Small intestine (tissue), 16 donors: ENCODE measurements around the gene ACADSB. TPM values are rescaled to one million over a fixed set of nuclear protein-coding genes. Genes with fewer than 3 reads are reported as not detected.

Experiments
- DNase-seq, 2 donors: peaks; one replicate each; pipeline versions ENCODE4 v3.0.0 to v3.0.0-alpha.2; 2013
- FAIRE-seq: peaks from 2 replicates; lab custom pipeline; 2012; peaks lifted over from hg19 to GRCh38; lab: Jason Lieb, UNC
- H3K27ac ChIP-seq, 3 donors: one replicate each; pipeline ENCODE4 v1.5.1; 2013; ENCODE audit warnings: low read length in 2 of 3, mild to moderate bottlenecking in 2 of 3, control low read depth in 1 of 3, inconsistent platforms in 1 of 3, low read depth in 1 of 3, moderate library complexity in 1 of 3
- H3K27me3 ChIP-seq, 3 donors: one replicate each; pipeline ENCODE4 v1.6.1; 2013; ENCODE audit warnings: low read length in 3 of 3, inconsistent platforms in 1 of 3; ENCODE audit not compliant: control insufficient read depth in 3 of 3, insufficient read depth in 3 of 3
- H3K36me3 ChIP-seq, 3 donors: one replicate each; pipeline ENCODE4 v1.6.1; 2013; ENCODE audit warnings: low read length in 3 of 3, inconsistent platforms in 1 of 3, low read depth in 1 of 3, mild to moderate bottlenecking in 1 of 3, moderate library complexity in 1 of 3; ENCODE audit not compliant: control insufficient read depth in 3 of 3, insufficient read depth in 2 of 3
- H3K4me1 ChIP-seq, 3 donors: one replicate each; pipeline ENCODE4 v1.6.1; 2013; ENCODE audit warnings: low read length in 2 of 3, inconsistent platforms in 1 of 3, low read depth in 1 of 3, mild to moderate bottlenecking in 1 of 3, moderate library complexity in 1 of 3; ENCODE audit not compliant: control insufficient read depth in 3 of 3, insufficient read depth in 2 of 3
- H3K4me3 ChIP-seq, 3 donors: one replicate each; pipeline ENCODE4 v1.5.1; 2013; ENCODE audit warnings: low read length in 3 of 3, control low read depth in 1 of 3, inconsistent platforms in 1 of 3, low read depth in 1 of 3, mild to moderate bottlenecking in 1 of 3, moderate library complexity in 1 of 3
- H3K9me3 ChIP-seq, 2 donors: one replicate each; pipeline ENCODE4 v1.6.1; 2013; ENCODE audit warnings: low read depth in 1 of 2, low read length in 1 of 2; ENCODE audit not compliant: control insufficient read depth in 2 of 2, insufficient read depth in 1 of 2
- WGBS, 3 donors: extraction: QIAGEN DNeasy Blood & Tissue Kit; methylation state at CpG; one replicate each; pipeline ENCODE4 v1.1.7; 2013; 5-methylcytosine and 5-hydroxymethylcytosine counted together
- long read RNA-seq, 10 donors: transcript quantifications; one replicate each; lab custom pipeline, GENCODE V29; 2026
- polyA plus RNA-seq, 4 donors: library from polyadenylated mRNA; stranded (reverse) in 3 of 4; unstranded in 1 of 4; fragments of 200-250 nt in 3 of 4; fragments of 120-200 nt in 1 of 4; gene quantifications; one replicate each; pipeline versions ENCODE4 v1.2.1 to v1.2.3, GENCODE V29; 2013
- donor health status: healthy with polysubstance abuse.
- donor health status: control.
- donor health status: control.
- donor health status: Bipolar disorder and iron deficiency.
- donor health status: healthy.

The ACADSB gene
- polyA plus RNA-seq = 10 to 100 TPM in 3 of 4 donors, 1 to 10 TPM in 1; 7.7 to 26.4 (median 13.5) TPM
- long read RNA-seq, donor 1, full-length matches to known transcripts = 10 of 10 reads
- long read RNA-seq, donor 1, partial matches to known transcripts = 0 of 10 reads
- long read RNA-seq, donor 1, other reads (novel, unspliced or antisense) = 0 of 10 reads
- long read RNA-seq, donor 2, full-length matches to known transcripts = 3 of 3 reads
- long read RNA-seq, donor 2, partial matches to known transcripts = 0 of 3 reads
- long read RNA-seq, donor 2, other reads (novel, unspliced or antisense) = 0 of 3 reads
- long read RNA-seq, donor 3, full-length matches to known transcripts = 3 of 3 reads
- long read RNA-seq, donor 3, partial matches to known transcripts = 0 of 3 reads
- long read RNA-seq, donor 3, other reads (novel, unspliced or antisense) = 0 of 3 reads
- long read RNA-seq, donor 4 = 0 reads
- long read RNA-seq, donor 5 = 0 reads
- long read RNA-seq, donor 6, full-length matches to known transcripts = 7 of 7 reads
- long read RNA-seq, donor 6, partial matches to known transcripts = 0 of 7 reads
- long read RNA-seq, donor 6, other reads (novel, unspliced or antisense) = 0 of 7 reads
- long read RNA-seq, donor 7 = 0 reads
- long read RNA-seq, donor 8 = 0 reads
- long read RNA-seq, donor 9, full-length matches to known transcripts = 3 of 3 reads
- long read RNA-seq, donor 9, partial matches to known transcripts = 0 of 3 reads
- long read RNA-seq, donor 9, other reads (novel, unspliced or antisense) = 0 of 3 reads
- long read RNA-seq, donor 10, full-length matches to known transcripts = 3 of 3 reads
- long read RNA-seq, donor 10, partial matches to known transcripts = 0 of 3 reads
- long read RNA-seq, donor 10, other reads (novel, unspliced or antisense) = 0 of 3 reads

GRCh38 chr10:123008355-123009104 lies at the start of gene ACADSB, which contains the start of gene IKZF5:
TSS of gene ACADSB (plus strand) at chr10:123009006. CDS start at chr10:123009030, 24 bp downstream.
TSS of gene IKZF5 (minus strand) at chr10:123008795. CDS start at chr10:122998625, 10,170 bp downstream.
- Histone ChIP-seq H3K9me3 (no peaks in the 10 kb centered on the region), H3K36me3 (peaks cover 0 to 3% (median 0%) of the 10 kb centered on the region in 3 donors), H3K4me1 (peaks cover 2 to 12% (median 4%) of the 10 kb centered on the region in 3 donors), H3K4me3 (peak within 1 kb of the TSS; percentile 82 to 94 (median 86)), H3K27ac (peak within 1 kb of the TSS; percentile 74 to 93 (median 90)), H3K27me3 (no peaks in the 10 kb centered on the region)
- FAIRE-seq (no peak), DNase-seq (peak; percentile 97 to 99)
- WGBS, 3 donors = 0 to 1% (median 1%) methylated on average over 60 to 68 of the region's 68 CpGs

GRCh38 chr10:122962405-122962804 lies 46.4 kb upstream of the ACADSB start:
- peak in 1 of 2 donors; percentile 55 for DNase-seq
- Histone ChIP-seq H3K27ac (no peak overlapping the region), H3K36me3 (no peaks in the 10 kb centered on the region), H3K9me3 (peaks cover 2 to 19% of the 10 kb centered on the region in 2 donors), H3K4me3 (no peak overlapping the region), H3K27me3 (peaks cover 0 to 2% (median 0%) of the 10 kb centered on the region in 3 donors), H3K4me1 (no peaks in the 10 kb centered on the region)
- WGBS, 3 donors = 39 to 48% (median 48%) methylated on average over 3 of the region's 3 CpGs
- no peak for FAIRE-seq

GRCh38 chr10:122966879-122967278 lies 41.9 kb upstream of the ACADSB start:
- H3K4me1 ChIP-seq = no peaks in the 10 kb centered on the region
- DNase-seq (no peak), FAIRE-seq (no peak)

DNA sequence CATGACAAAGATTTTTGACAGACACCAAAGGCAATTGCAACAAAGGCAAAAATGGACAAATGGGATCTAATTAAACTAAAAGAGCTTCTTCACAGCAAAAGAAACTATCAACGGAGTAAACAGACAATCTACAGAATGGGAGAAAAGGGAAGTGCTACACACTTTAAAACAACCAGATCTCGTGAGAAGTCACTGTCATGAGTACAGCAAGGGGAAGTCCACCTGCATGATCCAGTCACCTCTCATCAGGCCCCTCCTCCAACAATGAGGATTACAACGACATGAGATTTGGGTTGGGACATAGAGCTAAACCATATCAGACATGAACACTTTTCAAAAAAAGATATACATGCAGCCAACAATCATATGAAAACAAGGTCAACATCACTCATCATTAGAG lies 40.1 kb upstream of the ACADSB start:
- H3K27ac ChIP-seq = no peak overlapping the region
- no peak overlapping the region for H3K4me3 ChIP-seq
- no peak for DNase-seq
- H3K4me1 ChIP-seq = no peaks in the 10 kb centered on the region
- no peaks in the 10 kb centered on the region for H3K27me3 ChIP-seq
- FAIRE-seq = no peak
- H3K9me3 ChIP-seq = peaks cover 2 to 12% of the 10 kb centered on the region in 2 donors
- no peaks in the 10 kb centered on the region for H3K36me3 ChIP-seq
- 72 to 83% (median 75%) methylated on average over 3 of the region's 3 CpGs for WGBS, 3 donors

More at GRCh38 chr10:122966879-122967278, 41.9 kb upstream of the ACADSB start:
- H3K36me3 ChIP-seq = no peaks in the 10 kb centered on the region
- H3K9me3 ChIP-seq = peaks cover 2 to 19% of the 10 kb centered on the region in 2 donors
- peaks cover 0 to 2% (median 0%) of the 10 kb centered on the region in 3 donors for H3K27me3 ChIP-seq
- no peak overlapping the region for H3K4me3 ChIP-seq
- H3K27ac ChIP-seq = no peak overlapping the region

DNA sequence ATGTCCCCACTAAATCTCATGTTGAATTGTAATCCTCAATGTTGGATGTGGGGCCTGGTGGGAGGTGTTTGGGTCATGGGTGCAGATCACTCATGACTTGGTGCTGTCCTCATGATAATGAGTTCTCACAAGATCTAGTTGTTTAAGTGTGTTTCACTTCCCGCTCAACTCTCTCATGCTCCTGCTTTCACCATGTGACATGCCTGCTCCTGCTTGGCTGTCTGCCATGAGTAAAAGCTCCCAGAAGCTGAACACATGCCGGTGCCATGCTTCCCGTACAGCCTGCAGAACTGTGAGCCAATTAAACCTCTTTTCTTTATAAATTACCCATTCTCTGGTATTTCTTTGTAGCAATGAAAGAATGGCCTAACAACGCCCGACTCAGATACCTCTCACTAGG lies 34.8 kb upstream of the ACADSB start:
- Histone ChIP-seq H3K9me3 (no peaks in the 10 kb centered on the region), H3K4me1 (no peaks in the 10 kb centered on the region), H3K4me3 (no peak overlapping the region), H3K27me3 (peaks cover 0 to 5% (median 0%) of the 10 kb centered on the region in 3 donors), H3K27ac (no peak overlapping the region), H3K36me3 (no peaks in the 10 kb centered on the region)
- no peak for DNase-seq
- FAIRE-seq = no peak
- WGBS, 3 donors = 50 to 61% (median 56%) methylated on average over 5 of the region's 5 CpGs

DNA sequence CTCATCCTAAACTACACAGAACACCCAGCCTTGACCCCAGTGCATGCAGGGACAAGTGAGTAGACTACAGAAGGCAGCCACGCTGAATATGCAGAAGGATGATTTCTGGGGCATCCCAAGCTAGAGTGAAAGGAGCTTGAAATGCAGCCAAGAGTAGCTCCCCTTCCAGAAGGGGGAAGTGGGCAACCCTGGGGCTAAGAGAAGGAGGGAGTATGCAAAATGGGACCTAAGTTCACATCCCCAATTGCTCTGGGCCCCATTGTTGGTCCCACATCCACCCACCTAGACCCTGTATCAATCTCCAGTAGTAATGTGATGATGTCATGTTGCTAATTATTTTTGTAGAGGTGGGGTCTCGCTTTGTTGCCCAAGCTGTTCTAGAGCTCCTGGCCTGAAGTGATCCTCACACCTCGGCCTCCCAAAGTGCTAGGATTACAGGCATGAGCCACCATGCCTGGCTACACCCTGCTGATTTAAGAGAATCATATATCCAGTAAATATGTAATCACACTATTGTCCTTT lies 34.2 kb upstream of the ACADSB start:
- Histone ChIP-seq H3K36me3 (no peaks in the 10 kb centered on the region), H3K4me1 (peaks cover 0 to under 1% (median 0%) of the 10 kb centered on the region in 3 donors), H3K4me3 (no peak overlapping the region), H3K27me3 (peaks cover 0 to 5% (median 0%) of the 10 kb centered on the region in 3 donors), H3K9me3 (no peaks in the 10 kb centered on the region), H3K27ac (no peak overlapping the region)
- DNase-seq (no peak), FAIRE-seq (no peak)
- 77 to 84% (median 82%) methylated on average over 3 of the region's 3 CpGs for WGBS, 3 donors

DNA sequence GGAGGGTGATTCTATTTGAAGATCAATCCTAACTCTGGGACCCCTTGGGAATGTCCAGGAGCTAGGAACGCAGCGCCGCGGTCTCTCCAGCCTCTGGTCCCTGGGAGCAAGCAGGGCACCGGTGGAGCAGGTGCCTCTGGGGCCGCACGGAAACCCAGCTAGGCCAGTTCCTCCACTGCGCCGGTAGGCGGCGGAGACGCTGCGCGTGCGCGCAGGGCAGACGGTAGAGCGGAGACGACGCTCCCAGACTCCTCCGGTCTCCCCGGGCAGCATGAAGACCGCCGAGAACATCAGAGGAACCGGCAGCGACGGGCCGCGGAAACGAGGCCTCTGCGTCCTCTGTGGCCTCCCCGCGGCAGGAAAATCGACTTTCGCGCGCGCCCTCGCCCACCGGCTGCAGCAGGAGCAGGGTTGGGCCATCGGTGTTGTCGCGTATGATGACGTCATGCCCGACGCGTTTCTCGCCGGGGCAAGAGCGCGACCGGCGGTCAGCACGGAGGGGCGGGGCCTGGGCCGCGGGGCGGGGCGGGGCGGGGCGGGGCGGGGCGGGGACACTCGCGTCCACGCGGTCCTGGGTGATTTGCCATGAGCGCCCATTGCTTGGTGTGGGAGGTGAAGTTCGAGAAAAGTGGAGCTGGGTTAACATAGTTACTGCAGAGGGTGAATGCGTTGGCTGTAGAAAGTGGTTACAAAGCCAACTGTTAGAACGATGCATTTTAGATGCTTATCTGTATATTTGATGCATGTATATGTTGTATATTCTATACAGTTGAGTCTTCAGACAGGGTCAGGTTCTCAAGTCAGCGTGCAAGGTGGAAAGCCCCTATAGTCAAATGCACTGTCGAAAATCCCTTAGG lies 28.4 kb upstream of the ACADSB start, which contains the start of gene PSTK:
Gene PSTK, plus strand, starts transcription at position 193 of the 857 bp plus-strand sequence. Its CDS starts 79 bp downstream, at position 272.
- H3K36me3 ChIP-seq = peaks cover 0 to 5% (median 2%) of the 10 kb centered on the region in 3 donors
- DNase-seq (peak; percentile 90 to 98), FAIRE-seq (no peak)
- peaks cover 0 to 10% (median 0%) of the 10 kb centered on the region in 3 donors for H3K4me1 ChIP-seq
- H3K27me3 ChIP-seq = no peaks in the 10 kb centered on the region
- H3K4me3 ChIP-seq = peak within 1 kb of the TSS; percentile 65 to 70 (median 69)
- H3K27ac ChIP-seq = peak within 1 kb of the TSS; percentile 94 to 99 (median 94)
- no peaks in the 10 kb centered on the region for H3K9me3 ChIP-seq
- WGBS, 3 donors = 1% methylated on average over 67 to 73 of the region's 73 CpGs
